ENCODE measurements around the gene XPO6. TPM values are rescaled to one million over a fixed set of nuclear protein-coding genes. Genes with fewer than 3 reads are reported as not detected.

XPO6 gene
- total RNA-seq, 1 donor from 2014 or later, result 128 TPM

DNA sequence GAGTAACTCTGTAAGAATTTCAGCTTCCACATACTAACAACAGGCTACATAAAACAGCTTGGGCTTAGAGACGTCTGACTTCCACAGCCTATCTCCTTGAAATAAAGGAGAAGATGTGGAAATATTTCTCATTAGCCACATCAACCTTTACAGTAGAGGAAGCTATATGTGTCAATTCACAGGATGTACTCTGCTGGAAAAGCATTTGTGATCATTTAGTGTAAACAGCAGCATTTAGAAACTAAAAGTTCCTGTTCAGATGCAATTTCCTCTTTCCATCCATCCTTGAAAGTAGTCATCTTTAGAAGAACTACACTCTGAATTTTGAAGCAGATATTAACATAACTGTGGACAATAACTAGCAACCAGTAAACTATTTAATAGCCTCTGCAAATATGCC lies 46.2 kb downstream of the XPO6 start:
- Mint-ChIP-seq H3K36me3 (ENCODE audit: unreplicated experiment) (peaks cover 32% of the 10 kb centered on the region), H3K4me1 (ENCODE audit: unreplicated experiment) (peaks cover 28% of the 10 kb centered on the region), H3K27ac (ENCODE audit: unreplicated experiment) (peak overlapping the region; percentile 81), H3K4me3 (ENCODE audit: unreplicated experiment) (no peak overlapping the region), H3K27me3 (ENCODE audit: unreplicated experiment) (no peaks in the 10 kb centered on the region), H3K9me3 (ENCODE audit: unreplicated experiment) (no peaks in the 10 kb centered on the region)
- DNase-seq (ENCODE audit: extremely low spot score, unreplicated experiment), result no peak
- TF ChIP-seq, protein P1, sequence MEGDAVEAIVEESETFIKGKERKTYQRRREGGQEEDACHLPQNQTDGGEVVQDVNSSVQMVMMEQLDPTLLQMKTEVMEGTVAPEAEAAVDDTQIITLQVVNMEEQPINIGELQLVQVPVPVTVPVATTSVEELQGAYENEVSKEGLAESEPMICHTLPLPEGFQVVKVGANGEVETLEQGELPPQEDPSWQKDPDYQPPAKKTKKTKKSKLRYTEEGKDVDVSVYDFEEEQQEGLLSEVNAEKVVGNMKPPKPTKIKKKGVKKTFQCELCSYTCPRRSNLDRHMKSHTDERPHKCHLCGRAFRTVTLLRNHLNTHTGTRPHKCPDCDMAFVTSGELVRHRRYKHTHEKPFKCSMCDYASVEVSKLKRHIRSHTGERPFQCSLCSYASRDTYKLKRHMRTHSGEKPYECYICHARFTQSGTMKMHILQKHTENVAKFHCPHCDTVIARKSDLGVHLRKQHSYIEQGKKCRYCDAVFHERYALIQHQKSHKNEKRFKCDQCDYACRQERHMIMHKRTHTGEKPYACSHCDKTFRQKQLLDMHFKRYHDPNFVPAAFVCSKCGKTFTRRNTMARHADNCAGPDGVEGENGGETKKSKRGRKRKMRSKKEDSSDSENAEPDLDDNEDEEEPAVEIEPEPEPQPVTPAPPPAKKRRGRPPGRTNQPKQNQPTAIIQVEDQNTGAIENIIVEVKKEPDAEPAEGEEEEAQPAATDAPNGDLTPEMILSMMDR (IDR thresholded peaks at IDR 0.05), result no peak

DNA sequence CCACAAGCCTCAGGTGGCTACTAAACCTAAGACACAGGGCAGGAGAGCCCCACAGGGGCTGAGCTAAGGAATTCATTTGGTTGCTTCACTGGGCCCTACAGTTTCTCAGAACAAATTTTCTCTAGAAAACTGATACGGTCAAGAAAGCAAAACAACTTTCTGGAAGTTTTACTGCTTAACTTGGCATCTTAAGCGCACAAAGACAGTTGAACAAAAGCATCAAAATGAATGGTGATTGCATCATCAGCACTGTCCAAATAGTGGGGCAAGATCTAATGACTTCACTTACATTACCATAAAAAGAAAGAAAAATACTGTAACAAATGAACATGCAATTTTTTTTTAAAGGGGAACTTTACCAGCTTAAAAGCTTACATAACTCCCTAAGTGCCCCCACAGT lies 47.6 kb downstream of the XPO6 start:
- Mint-ChIP-seq H3K27me3 (ENCODE audit: unreplicated experiment) (no peaks in the 10 kb centered on the region), H3K4me1 (ENCODE audit: unreplicated experiment) (peaks cover 33% of the 10 kb centered on the region), H3K36me3 (ENCODE audit: unreplicated experiment) (peaks cover 28% of the 10 kb centered on the region), H3K9me3 (ENCODE audit: unreplicated experiment) (no peaks in the 10 kb centered on the region), H3K4me3 (ENCODE audit: unreplicated experiment) (no peak overlapping the region), H3K27ac (ENCODE audit: unreplicated experiment) (peak overlapping the region; percentile 81)
- no peak for DNase-seq (ENCODE audit: extremely low spot score, unreplicated experiment)
- TF ChIP-seq, protein P1 (IDR thresholded peaks at IDR 0.05), result no peak

DNA sequence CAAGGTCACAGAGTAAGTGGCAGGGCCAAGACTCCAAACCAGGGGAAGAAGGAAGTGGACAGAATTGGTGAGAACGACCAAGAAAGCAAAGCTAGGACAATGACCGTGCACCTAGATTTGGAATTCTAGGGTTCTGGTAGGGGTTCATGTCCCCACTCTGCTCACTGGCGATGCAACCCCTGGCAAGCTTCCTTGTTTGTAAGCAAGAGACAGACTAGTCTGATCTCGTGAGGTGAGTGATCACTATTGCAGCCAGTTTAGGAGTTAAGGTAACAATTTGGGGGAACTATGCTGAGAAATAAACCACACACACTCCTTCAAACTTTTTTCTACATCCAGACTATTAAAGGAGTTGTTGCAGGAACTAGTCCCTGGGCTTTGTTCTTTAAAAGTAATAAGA lies 48.1 kb downstream of the XPO6 start:
- no peak for DNase-seq (ENCODE audit: extremely low spot score, unreplicated experiment)
- Mint-ChIP-seq H3K4me1 (ENCODE audit: unreplicated experiment) (peaks cover 34% of the 10 kb centered on the region), H3K27me3 (ENCODE audit: unreplicated experiment) (no peaks in the 10 kb centered on the region), H3K4me3 (ENCODE audit: unreplicated experiment) (no peak overlapping the region), H3K36me3 (ENCODE audit: unreplicated experiment) (peaks cover 26% of the 10 kb centered on the region), H3K9me3 (ENCODE audit: unreplicated experiment) (no peaks in the 10 kb centered on the region), H3K27ac (ENCODE audit: unreplicated experiment) (peak overlapping the region; percentile 81)
- TF ChIP-seq, protein P1 (IDR thresholded peaks at IDR 0.05), result no peak

DNA sequence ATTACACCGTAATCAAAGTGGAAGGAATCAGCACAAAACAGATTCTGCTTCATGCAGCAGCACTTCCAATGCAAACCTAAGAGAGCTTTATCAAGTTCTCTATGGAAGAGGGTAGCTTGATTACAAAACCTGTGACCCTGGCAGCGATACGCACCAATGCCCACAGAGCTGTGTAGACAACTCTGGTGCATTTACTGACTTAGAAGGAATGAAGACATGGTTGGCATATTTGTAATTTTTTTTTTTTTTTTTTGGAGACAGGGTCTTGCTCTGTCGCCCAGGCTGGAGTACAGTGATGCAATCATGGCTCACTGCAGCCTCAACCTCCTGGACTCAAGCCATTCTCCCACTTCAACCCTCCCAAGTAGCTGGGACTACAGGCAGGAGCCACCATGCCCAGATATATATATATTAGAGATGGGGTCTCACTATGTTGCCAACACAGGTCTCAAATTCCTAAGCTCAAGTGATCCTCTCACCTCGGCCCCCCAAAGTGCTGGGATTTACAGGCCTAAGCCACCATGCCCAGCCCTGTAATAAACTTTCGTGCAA lies 49.4 kb downstream of the XPO6 start:
- DNase-seq (ENCODE audit: extremely low spot score, unreplicated experiment), result no peak

DNA sequence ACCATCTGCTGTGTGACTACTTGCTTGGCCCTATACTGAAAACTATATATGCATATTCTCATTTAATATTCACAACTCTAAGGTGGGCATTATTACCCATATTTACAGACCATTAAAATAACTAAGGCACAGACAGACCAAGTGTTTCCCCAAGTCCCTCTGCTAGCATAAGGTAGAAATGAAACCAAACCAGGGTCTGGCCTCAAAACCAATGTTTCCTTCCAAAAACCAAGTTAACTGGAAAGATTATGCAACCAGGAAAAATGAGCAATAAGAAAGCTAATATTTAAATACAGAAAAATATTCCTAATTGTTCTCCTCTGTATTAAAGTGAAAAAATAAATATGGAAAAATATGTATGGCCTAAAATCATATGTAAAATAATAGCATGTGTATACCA lies 50.1 kb downstream of the XPO6 start:
- TF ChIP-seq, protein P1 (IDR thresholded peaks at IDR 0.05), result no peak
- no peak for DNase-seq (ENCODE audit: extremely low spot score, unreplicated experiment)
- H3K36me3 Mint-ChIP-seq (ENCODE audit: unreplicated experiment), result peaks cover 21% of the 10 kb centered on the region
- no peak overlapping the region for H3K27ac Mint-ChIP-seq (ENCODE audit: unreplicated experiment)
- no peaks in the 10 kb centered on the region for H3K9me3 Mint-ChIP-seq (ENCODE audit: unreplicated experiment)
- H3K4me1 Mint-ChIP-seq (ENCODE audit: unreplicated experiment), result peaks cover 46% of the 10 kb centered on the region
- no peak overlapping the region for H3K4me3 Mint-ChIP-seq (ENCODE audit: unreplicated experiment)
- no peaks in the 10 kb centered on the region for H3K27me3 Mint-ChIP-seq (ENCODE audit: unreplicated experiment)

More for the DNA sequence above, 49.4 kb downstream of the XPO6 start:
- Mint-ChIP-seq H3K4me3 (ENCODE audit: unreplicated experiment) (no peak overlapping the region), H3K27me3 (ENCODE audit: unreplicated experiment) (no peaks in the 10 kb centered on the region), H3K36me3 (ENCODE audit: unreplicated experiment) (peaks cover 27% of the 10 kb centered on the region), H3K27ac (ENCODE audit: unreplicated experiment) (no peak overlapping the region), H3K4me1 (ENCODE audit: unreplicated experiment) (peaks cover 45% of the 10 kb centered on the region), H3K9me3 (ENCODE audit: unreplicated experiment) (no peaks in the 10 kb centered on the region)
- TF ChIP-seq, protein P1 (IDR thresholded peaks at IDR 0.05), result no peak
